ENCODE results near the gene PLCG1. TPM values are rescaled to one million over a fixed set of nuclear protein-coding genes. Genes with fewer than 3 reads are reported as not detected.

PLCG1 gene
- total and polyA plus RNA-seq, 2 donors (not counting 3 experiments of a cell fraction or from before 2014, with no cell fraction given): 164 to 224 TPM

DNA sequence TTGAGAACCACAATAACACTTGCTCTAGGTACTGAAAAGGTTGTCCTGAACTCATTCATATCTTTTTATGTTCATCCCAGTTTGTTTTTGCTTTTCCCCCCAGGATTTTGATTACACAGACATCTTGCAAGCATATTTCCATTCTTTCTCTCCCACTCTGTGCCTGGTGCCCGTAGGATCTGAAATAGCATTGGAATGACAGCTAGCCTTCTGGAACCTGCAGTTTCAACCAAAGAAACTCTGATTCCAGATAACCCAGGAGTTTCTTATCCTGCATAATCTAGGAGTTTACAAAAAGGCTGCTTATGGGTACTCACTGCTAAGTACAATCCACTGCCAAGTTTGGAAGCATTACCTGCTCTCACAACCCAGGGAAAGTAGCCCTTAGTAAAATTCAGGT is 28.8 kb upstream of the PLCG1 start:
- H2AFZ ChIP-seq (ENCODE audit: low read depth, low read length): no peak overlapping the region
- H3K9ac ChIP-seq (replicated peaks; ENCODE audit: extremely low read depth, insufficient read depth, low read length): no peak overlapping the region
- CTCF ChIA-PET: interaction anchor here (1.2 to 2.7 kb wide), 3 partner anchors 27 to 120 kb away, joined by 3 to 9 read pairs (median 4); no protein-coding TSS in a partner anchor
- H3K4me3 ChIP-seq (replicated peaks in 1 of 3; ENCODE audit: insufficient read depth in 1 of 3, low read depth in 1 of 3, low read length in 3 of 3): no peak overlapping the region
- FAIRE-seq: no peak
- no TSS peak for BruUV-seq (replicated peaks)
- TF ChIP-seq POLR2AphosphoS5 (IDR thresholded peaks at IDR 0.05; ENCODE audit: insufficient read depth, low read depth, low read length) (no peak), GATA2 (IDR thresholded peaks at IDR 0.05; ENCODE audit: insufficient read depth, insufficient read length, low read depth, low read length) (no peak), JUN (IDR thresholded peaks at IDR 0.05; ENCODE audit: borderline replicate concordance, insufficient read depth, insufficient read length, low read depth) (no peak), FOS (IDR thresholded peaks at IDR 0.05; ENCODE audit: borderline replicate concordance, insufficient read depth, low read length) (no peak), POLR2A (IDR thresholded peaks at IDR 0.05; ENCODE audit: low read depth, low read length) (no peak), MYC (IDR thresholded peaks at IDR 0.05; ENCODE audit: low read depth, low read length) (no peak), EZH2 (IDR thresholded peaks at IDR 0.05; ENCODE audit: borderline replicate concordance, low read depth, low read length, severe bottlenecking) (no peak)
- TF ChIP-seq, protein P1, sequence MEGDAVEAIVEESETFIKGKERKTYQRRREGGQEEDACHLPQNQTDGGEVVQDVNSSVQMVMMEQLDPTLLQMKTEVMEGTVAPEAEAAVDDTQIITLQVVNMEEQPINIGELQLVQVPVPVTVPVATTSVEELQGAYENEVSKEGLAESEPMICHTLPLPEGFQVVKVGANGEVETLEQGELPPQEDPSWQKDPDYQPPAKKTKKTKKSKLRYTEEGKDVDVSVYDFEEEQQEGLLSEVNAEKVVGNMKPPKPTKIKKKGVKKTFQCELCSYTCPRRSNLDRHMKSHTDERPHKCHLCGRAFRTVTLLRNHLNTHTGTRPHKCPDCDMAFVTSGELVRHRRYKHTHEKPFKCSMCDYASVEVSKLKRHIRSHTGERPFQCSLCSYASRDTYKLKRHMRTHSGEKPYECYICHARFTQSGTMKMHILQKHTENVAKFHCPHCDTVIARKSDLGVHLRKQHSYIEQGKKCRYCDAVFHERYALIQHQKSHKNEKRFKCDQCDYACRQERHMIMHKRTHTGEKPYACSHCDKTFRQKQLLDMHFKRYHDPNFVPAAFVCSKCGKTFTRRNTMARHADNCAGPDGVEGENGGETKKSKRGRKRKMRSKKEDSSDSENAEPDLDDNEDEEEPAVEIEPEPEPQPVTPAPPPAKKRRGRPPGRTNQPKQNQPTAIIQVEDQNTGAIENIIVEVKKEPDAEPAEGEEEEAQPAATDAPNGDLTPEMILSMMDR (IDR thresholded peaks at IDR 0.05; ENCODE audit: extremely low read depth in 1 of 2, insufficient read depth in 1 of 2, low read depth in 1 of 2, low read length in 2 of 2): no peak
- TF ChIP-seq, protein P2, sequence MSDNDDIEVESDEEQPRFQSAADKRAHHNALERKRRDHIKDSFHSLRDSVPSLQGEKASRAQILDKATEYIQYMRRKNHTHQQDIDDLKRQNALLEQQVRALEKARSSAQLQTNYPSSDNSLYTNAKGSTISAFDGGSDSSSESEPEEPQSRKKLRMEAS (IDR thresholded peaks at IDR 0.05; ENCODE audit: insufficient read depth, insufficient read length): no peak
- H4K20me1 ChIP-seq (replicated peaks; ENCODE audit: control insufficient read depth, extremely low read depth, insufficient read depth, low read length): no peaks in the 10 kb centered on the region
- DNase-seq (ENCODE audit: low read depth, low spot score): no peak
- H3K4me1 ChIP-seq (ENCODE audit: control insufficient read depth, extremely low read depth, insufficient read depth, low read length): no peaks in the 10 kb centered on the region
- no peaks in the 10 kb centered on the region for H3K9me3 ChIP-seq (replicated peaks; ENCODE audit: control insufficient read depth, insufficient read depth, low read length)
- H3K9me1 ChIP-seq (replicated peaks; ENCODE audit: control insufficient read depth, extremely low read depth, insufficient read depth, low read length): no peaks in the 10 kb centered on the region
- peaks cover 22 to 37% of the 10 kb centered on the region in 2 experiments for H3K36me3 ChIP-seq (ENCODE audit: control insufficient read depth in 2 of 2, extremely low read depth in 1 of 2, insufficient read depth in 2 of 2, low read length in 2 of 2)
- H3K79me2 ChIP-seq (ENCODE audit: control insufficient read depth, insufficient read depth, low read length): no peaks in the 10 kb centered on the region
- H3K27me3 ChIP-seq (ENCODE audit: control insufficient read depth in 2 of 2, insufficient read depth in 2 of 2, low read length in 2 of 2): no peaks in the 10 kb centered on the region
- intact Hi-C loops (cut with micrococcal nuclease): no loop called here
- no peak overlapping the region for H3K27ac ChIP-seq (ENCODE audit: insufficient read depth, low read depth, low read length)
- H3K4me2 ChIP-seq (ENCODE audit: insufficient read depth, low read length): no peak overlapping the region
- dilution Hi-C loops (cut with MboI; ENCODE audit: extremely low pct_ligation_motif_present, low sequenced_read_pairs): no loop called here
- POLR2A ChIA-PET: no interaction called here

Data from endothelial cell of umbilical vein (primary cell).